PC-3 (cell line): ENCODE measurements around the gene RNF34.

Source experiments
- EZH2phosphoT487 ChIP-seq: fragments of 300-600 bp; sonication (generic); IDR thresholded peaks from 2 replicates; pipeline ENCODE4 v1.6.1; 2018; ENCODE audit warnings: mild to moderate bottlenecking, antibody characterized with exemption, low read length, borderline replicate concordance
- TF ChIP-seq, protein P1 (sequence below): fragments of 300-600 bp; sonication (generic); conservative IDR thresholded peaks from 2 replicates; pipeline ENCODE4 v1.5.1; 2017; ENCODE audit warnings: antibody characterized with exemption, low read depth, mild to moderate bottlenecking, low read length

DNA sequence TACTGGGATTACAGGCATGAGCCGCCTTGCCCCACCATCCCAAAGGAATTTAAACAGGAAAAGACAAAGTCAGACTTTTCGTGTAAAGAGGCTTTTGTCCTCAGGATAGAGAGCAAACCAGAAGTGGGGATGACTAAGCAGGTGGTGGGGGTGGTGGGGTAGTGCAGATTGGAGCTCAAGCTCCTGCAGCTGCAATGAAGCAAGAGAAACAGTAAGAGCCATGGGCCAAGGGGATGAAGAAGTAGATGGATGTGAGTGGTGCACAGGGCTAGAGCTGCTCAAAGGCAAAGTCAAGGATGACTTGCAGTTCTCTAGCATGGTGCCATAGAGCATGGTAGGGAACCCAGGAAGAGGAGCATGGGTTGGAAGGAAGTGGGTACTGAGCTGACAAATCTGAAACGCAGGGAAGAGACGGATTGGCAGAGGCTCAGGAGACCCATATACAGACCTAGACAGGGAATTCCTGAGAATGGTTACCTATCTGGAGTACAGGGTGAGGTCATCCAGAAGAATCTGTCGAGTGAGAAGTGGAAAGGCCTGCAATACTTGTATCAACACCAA lies 11.4 kb upstream of the RNF34 start:
- TF ChIP-seq, protein P1, sequence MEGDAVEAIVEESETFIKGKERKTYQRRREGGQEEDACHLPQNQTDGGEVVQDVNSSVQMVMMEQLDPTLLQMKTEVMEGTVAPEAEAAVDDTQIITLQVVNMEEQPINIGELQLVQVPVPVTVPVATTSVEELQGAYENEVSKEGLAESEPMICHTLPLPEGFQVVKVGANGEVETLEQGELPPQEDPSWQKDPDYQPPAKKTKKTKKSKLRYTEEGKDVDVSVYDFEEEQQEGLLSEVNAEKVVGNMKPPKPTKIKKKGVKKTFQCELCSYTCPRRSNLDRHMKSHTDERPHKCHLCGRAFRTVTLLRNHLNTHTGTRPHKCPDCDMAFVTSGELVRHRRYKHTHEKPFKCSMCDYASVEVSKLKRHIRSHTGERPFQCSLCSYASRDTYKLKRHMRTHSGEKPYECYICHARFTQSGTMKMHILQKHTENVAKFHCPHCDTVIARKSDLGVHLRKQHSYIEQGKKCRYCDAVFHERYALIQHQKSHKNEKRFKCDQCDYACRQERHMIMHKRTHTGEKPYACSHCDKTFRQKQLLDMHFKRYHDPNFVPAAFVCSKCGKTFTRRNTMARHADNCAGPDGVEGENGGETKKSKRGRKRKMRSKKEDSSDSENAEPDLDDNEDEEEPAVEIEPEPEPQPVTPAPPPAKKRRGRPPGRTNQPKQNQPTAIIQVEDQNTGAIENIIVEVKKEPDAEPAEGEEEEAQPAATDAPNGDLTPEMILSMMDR = no peak
- TF ChIP-seq EZH2phosphoT487 = no peak
